Activated naive CD4-positive, alpha-beta T cell treated with anti-CD3 and anti-CD28 coated beads, Interleukin-2, amount 10 ng/mL, durations not matched to agents 7 days and 5 days (primary cell): Measurements from ENCODE around the gene TSPAN12.

Experiments
- CTCF ChIA-PET: fragments of 350-600 bp; sonication (Branson Sonifier 250); formaldehyde crosslinking; loops from one replicate; lab custom pipeline; 2021; ENCODE audit warnings: antibody characterized with exemption; lab: Charles Lee
- DNase-seq: peaks from one replicate; pipeline ENCODE4 v3.0.0-alpha.2; 2020
- H3K27ac Mint-ChIP-seq: one replicate; pipeline ENCODE4 v1.8.0; 2021; ENCODE audit warnings: mild to moderate bottlenecking, moderate library complexity, mixed read lengths
- H3K27me3 Mint-ChIP-seq: one replicate; pipeline ENCODE4 v1.8.0; 2021; ENCODE audit warnings: mild to moderate bottlenecking, mixed read lengths
- H3K36me3 Mint-ChIP-seq: one replicate; pipeline ENCODE4 v1.8.0; 2021; ENCODE audit warnings: mixed read lengths
- H3K4me1 Mint-ChIP-seq: one replicate; pipeline ENCODE4 v1.8.0; 2021; ENCODE audit warnings: mixed read lengths
- H3K4me3 Mint-ChIP-seq: one replicate; pipeline ENCODE4 v1.8.0; 2021; ENCODE audit warnings: mild to moderate bottlenecking, moderate library complexity, mixed read lengths
- H3K9me3 Mint-ChIP-seq: one replicate; pipeline ENCODE4 v1.8.0; 2021; ENCODE audit warnings: mixed read lengths

TSPAN12 gene

DNA sequence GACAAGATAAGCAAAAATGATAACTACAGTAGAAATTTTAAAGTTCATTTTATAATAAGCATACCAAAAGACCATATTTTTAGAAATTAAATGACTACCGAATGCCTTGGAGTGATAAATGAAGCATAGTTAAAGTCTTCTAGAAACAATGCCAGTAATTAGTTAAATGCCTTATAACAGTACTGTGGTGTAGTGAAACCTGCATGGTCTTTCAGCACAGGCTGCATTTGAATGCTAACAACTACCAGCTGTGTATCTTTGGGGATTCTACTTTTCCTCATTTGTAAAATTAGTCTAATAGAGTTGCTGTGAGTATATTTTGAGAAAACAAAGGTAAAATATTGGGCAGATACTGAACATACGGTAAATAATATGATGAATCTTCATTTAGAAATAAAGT lies 25.1 kb downstream of the TSPAN12 start:
- CTCF ChIA-PET = interaction anchor here (1.3 kb wide), 1 partner anchor 10 kb away, joined by 3 read pairs; no protein-coding TSS in a partner anchor
- no peaks in the 10 kb centered on the region for H3K27me3 Mint-ChIP-seq
- no peaks in the 10 kb centered on the region for H3K9me3 Mint-ChIP-seq
- H3K27ac Mint-ChIP-seq = no peak overlapping the region
- no peaks in the 10 kb centered on the region for H3K4me1 Mint-ChIP-seq
- no peaks in the 10 kb centered on the region for H3K36me3 Mint-ChIP-seq
- no peak for DNase-seq
- no peak overlapping the region for H3K4me3 Mint-ChIP-seq

DNA sequence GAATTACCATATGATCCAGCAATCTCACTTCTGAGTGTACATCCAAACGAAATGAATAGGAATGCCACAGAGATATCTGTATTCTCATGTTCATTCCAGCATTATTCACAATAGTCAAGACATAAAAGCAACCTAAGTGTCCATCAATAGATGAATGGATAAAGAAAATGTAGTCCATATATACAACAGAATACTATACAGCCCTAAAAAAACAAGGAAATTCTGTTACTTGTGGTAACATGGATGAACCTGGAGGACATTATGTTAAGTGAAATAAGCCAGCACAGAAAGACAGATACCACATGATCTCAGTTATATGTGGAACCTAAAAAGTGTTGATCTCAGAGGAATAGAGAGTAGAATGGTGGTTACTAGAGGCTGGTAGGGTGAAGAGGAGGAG lies 26.7 kb downstream of the TSPAN12 start:
- Mint-ChIP-seq H3K36me3 (no peaks in the 10 kb centered on the region), H3K27me3 (no peaks in the 10 kb centered on the region), H3K4me1 (no peaks in the 10 kb centered on the region), H3K27ac (no peak overlapping the region), H3K9me3 (no peaks in the 10 kb centered on the region), H3K4me3 (no peak overlapping the region)
- DNase-seq = no peak
- CTCF ChIA-PET = no interaction called here

DNA sequence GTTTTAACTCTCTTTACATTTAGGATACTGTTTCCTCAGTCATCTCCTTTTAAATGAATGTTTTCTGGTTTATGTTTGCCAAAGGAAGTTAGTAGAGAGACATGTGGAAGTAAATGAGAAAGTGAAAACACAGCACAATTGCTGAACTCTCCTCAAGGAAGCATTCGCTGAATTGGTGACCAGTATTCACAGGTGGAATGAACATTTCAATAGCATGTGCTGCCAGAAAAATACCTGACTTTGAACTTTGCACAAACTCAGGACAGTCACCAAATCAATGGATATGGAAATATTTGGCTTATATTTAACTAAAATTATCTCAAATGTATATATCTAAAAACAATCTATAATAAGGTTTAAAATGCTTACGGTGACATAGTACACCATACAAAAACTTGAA lies 28.5 kb downstream of the TSPAN12 start:
- Mint-ChIP-seq H3K36me3 (no peaks in the 10 kb centered on the region), H3K4me1 (no peaks in the 10 kb centered on the region), H3K27me3 (no peaks in the 10 kb centered on the region), H3K9me3 (no peaks in the 10 kb centered on the region), H3K4me3 (no peak overlapping the region), H3K27ac (no peak overlapping the region)
- CTCF ChIA-PET = no interaction called here
- DNase-seq = no peak

DNA sequence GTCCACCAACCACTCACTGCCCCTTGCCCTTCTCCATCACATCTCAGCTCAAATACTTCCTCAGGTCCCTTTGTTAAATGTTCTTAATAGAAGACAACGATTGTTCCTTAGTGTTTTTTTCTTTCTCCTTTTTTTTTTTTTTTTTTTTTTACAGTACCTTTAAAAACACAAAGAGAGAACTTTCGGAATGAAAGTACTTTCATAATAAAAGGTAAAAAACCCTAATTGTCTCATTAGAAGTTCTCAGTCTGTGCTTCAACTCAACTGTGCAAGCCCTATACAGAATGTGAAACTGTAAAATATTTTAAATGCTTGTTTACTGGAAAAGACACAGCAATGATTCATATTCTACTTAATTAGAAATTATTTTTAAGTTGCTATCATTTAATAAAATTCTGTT lies 29.4 kb downstream of the TSPAN12 start:
- Mint-ChIP-seq H3K9me3 (no peaks in the 10 kb centered on the region), H3K4me3 (no peak overlapping the region), H3K27ac (no peak overlapping the region), H3K36me3 (no peaks in the 10 kb centered on the region), H3K4me1 (no peaks in the 10 kb centered on the region), H3K27me3 (no peaks in the 10 kb centered on the region)
- CTCF ChIA-PET = interaction anchor here (0.8 kb wide), 1 partner anchor 36 kb away, joined by 4 read pairs; no protein-coding TSS in a partner anchor
- no peak for DNase-seq

DNA sequence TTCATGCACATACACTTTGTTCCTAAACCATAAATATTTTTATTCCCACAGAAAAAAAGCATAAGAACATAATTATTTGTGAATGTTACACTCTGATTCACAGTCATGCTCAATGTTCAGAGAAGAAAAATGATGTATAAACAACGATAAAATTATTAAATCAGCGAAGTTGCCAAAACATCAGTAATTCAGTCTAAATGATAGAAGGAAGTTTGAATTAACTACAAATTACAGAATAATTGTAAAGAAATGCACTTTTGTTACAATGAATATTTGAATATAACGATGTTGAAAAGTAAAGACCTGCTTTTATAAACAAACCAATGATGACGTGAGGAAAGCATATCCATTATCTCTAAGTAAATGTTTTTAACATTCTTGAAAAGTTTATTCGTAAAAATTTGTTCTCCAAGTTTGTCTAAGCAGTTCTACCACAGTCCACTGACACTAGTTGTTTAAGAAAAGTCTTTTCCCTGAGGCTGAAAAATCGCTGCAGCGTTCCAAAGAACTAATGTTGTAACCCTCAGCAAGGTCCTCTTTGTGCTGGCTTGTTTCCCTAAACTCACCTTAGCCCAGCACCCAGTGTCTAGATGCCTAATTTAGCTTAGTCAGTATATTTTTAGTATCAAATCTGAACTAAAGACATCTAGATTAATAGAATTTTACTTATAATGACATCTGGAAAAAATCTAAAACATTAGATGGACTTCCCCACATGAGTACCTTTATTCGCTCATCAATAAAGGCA lies 30.4 kb downstream of the TSPAN12 start:
- DNase-seq = no peak
- H3K36me3 Mint-ChIP-seq = no peaks in the 10 kb centered on the region
- H3K27ac Mint-ChIP-seq = no peak overlapping the region
- no peaks in the 10 kb centered on the region for H3K4me1 Mint-ChIP-seq
- CTCF ChIA-PET = no interaction called here
- H3K27me3 Mint-ChIP-seq = no peaks in the 10 kb centered on the region
- no peaks in the 10 kb centered on the region for H3K9me3 Mint-ChIP-seq
- no peak overlapping the region for H3K4me3 Mint-ChIP-seq

DNA sequence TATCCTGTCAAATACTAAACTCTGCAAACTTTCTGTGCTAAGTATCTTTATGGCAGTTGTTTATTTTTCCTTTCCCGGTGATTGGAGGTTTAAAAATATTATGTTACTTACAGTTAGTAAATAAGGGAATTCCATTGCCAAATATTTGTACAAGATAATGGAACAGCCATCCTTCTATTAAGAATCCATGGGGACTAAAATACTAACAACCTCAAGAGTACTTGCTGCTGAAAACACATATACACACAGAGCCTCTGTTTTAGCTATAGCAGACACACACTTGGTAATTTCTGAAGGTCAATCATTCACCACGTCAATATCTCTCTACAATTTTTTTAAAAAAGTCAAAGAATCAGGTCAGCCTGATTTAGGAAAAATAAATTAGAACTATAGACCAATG lies 32.4 kb downstream of the TSPAN12 start:
- no peaks in the 10 kb centered on the region for H3K27me3 Mint-ChIP-seq
- no peaks in the 10 kb centered on the region for H3K9me3 Mint-ChIP-seq
- CTCF ChIA-PET = interaction anchor here (1.2 kb wide), 1 partner anchor 19 kb away, joined by 4 read pairs; no protein-coding TSS in a partner anchor
- H3K27ac Mint-ChIP-seq = no peak overlapping the region
- DNase-seq = no peak
- H3K36me3 Mint-ChIP-seq = no peaks in the 10 kb centered on the region
- H3K4me3 Mint-ChIP-seq = no peak overlapping the region
- no peaks in the 10 kb centered on the region for H3K4me1 Mint-ChIP-seq

DNA sequence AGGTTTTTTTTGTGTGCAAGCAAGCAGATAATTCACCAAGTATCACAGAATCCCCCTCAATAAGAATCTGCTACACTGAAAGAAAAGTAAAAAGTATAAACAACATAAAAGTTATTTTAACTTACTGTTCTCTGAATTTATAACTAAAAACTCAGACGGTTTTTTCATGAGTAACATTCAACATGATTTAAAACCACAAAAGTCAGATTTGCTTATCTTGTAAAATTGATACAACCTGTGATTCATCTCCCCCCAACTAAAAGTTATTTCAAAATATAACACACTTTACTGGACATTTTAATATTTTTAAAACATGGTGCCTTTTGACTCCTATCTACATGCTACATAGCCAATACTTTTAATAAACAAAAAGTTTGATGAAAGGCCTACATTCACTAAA lies 32.8 kb downstream of the TSPAN12 start:
- DNase-seq = no peak
- CTCF ChIA-PET = interaction anchor here (1.2 kb wide), 1 partner anchor 19 kb away, joined by 4 read pairs; no protein-coding TSS in a partner anchor
- no peaks in the 10 kb centered on the region for H3K36me3 Mint-ChIP-seq

DNA sequence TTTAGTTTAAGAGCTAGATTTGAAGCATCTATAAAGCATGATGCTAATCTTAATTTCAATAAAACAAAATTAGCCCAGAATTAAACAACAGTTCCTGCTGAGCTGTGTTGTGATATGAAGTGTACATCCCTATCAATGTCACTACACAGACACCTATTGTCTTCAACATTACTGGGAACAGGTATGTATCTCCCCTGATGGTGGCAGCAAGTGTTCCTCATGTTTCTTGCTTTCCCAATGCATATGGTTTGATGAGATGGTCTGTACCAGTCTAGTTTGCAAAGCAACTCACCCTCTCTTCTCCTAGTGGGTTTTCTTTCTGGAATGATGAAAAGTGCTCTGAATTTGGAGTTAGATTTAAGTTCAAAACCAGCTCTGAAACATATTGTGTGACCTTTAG lies 38.1 kb downstream of the TSPAN12 start:
- H3K27me3 Mint-ChIP-seq = peaks cover 4% of the 10 kb centered on the region
- no peak for DNase-seq
- no peak overlapping the region for H3K4me3 Mint-ChIP-seq
- H3K27ac Mint-ChIP-seq = no peak overlapping the region
- CTCF ChIA-PET = no interaction called here
- H3K9me3 Mint-ChIP-seq = no peaks in the 10 kb centered on the region
- H3K4me1 Mint-ChIP-seq = no peaks in the 10 kb centered on the region
- no peaks in the 10 kb centered on the region for H3K36me3 Mint-ChIP-seq

More for the DNA sequence above, 32.8 kb downstream of the TSPAN12 start:
- no peak overlapping the region for H3K4me3 Mint-ChIP-seq
- no peaks in the 10 kb centered on the region for H3K4me1 Mint-ChIP-seq
- no peak overlapping the region for H3K27ac Mint-ChIP-seq
- H3K27me3 Mint-ChIP-seq = no peaks in the 10 kb centered on the region
- no peaks in the 10 kb centered on the region for H3K9me3 Mint-ChIP-seq

DNA sequence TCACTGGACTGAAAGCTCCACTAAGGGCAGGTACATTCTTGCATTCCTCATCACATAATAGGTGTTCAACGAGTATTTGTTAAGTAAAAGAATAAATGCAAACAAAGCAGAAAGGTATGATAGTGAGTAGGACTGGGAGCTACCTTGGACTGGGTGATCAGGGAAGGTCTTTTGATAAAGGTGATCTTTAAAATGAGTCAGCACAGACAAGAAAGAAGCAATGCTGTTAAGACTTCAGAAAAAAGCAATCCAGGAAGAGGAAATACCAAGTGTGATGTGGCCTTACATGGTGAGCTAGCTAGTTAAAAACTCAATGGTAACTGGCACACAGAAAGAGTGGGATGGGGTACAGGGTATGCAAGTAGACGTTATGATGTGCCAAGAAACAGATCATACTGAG lies 40.1 kb downstream of the TSPAN12 start:
- Mint-ChIP-seq H3K27ac (no peak overlapping the region), H3K4me1 (no peaks in the 10 kb centered on the region), H3K9me3 (no peaks in the 10 kb centered on the region), H3K4me3 (no peak overlapping the region), H3K36me3 (no peaks in the 10 kb centered on the region), H3K27me3 (peaks cover 4% of the 10 kb centered on the region)
- DNase-seq = no peak
- CTCF ChIA-PET = interaction anchor here (1.2 kb wide), 1 partner anchor 25 kb away, joined by 4 read pairs; no protein-coding TSS in a partner anchor

DNA sequence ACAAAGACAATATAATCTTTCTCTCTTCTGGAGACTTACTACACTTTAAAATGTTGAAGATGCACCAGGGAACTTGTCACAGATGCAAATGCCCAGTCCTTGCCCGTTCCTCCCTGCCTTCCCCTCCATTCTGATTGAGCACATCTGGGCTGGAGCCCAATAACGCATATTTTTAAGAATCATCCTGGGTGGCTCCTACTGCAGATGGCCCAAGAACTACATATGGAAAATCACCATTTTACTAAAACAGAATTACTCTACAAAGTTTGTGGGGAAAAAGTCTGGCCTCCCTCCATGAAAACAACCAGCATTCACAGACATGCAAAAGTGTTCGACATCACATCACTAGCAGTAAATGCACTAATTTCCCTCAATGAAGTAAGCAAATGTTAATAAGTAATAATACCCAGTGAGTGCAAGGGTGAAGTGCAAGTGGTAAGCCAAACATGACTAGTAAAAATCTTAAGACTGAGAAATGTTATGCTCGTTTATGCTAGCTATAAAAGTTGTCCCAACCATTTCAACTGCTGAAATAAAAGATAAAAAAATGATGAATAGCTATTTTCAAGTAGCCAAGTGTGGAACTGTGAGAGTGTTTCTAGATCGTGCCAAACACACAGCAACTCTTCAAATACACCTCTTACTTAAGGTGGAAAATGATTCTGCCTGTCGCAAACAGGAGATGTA lies 43.5 kb downstream of the TSPAN12 start:
- Mint-ChIP-seq H3K36me3 (no peaks in the 10 kb centered on the region), H3K9me3 (no peaks in the 10 kb centered on the region), H3K4me1 (no peaks in the 10 kb centered on the region), H3K4me3 (no peak overlapping the region), H3K27ac (no peak overlapping the region), H3K27me3 (peaks cover 4% of the 10 kb centered on the region)
- no peak for DNase-seq
- CTCF ChIA-PET = no interaction called here

DNA sequence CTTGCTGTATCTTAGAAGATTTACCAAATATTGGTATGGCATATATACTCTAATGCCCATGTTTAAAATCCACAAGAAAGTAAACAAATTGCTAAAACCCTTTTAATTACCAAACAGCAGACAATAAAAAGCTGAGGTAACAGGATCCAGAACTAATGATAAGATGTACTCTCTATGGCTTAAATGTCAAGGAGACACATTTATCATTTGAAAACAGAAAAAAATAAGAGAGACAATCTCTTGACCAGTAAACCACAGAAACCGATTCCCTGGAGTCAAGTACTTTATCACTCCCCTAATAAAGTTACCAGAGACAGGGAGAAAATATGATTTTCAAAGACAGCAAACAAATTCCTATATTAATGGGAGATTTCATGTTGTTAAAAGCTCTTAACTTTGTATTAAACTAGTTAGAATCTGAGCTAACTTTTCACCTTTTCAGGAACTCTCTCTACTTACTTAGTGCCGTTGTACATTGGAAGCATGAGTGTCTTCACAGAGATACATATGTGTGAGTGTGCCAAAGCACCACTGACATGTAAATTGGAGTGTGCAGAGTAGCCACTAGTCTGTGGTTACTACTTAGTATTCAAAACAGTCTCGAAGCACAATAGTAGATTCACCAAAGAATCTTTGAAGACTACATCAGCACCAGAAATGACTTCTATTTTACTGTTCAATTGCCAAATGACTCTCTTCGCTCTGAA lies 44.2 kb downstream of the TSPAN12 start:
- CTCF ChIA-PET = no interaction called here
- no peak overlapping the region for H3K27ac Mint-ChIP-seq
- no peak overlapping the region for H3K4me3 Mint-ChIP-seq
- peaks cover 4% of the 10 kb centered on the region for H3K27me3 Mint-ChIP-seq
- H3K4me1 Mint-ChIP-seq = no peaks in the 10 kb centered on the region
- H3K36me3 Mint-ChIP-seq = no peaks in the 10 kb centered on the region
- H3K9me3 Mint-ChIP-seq = no peaks in the 10 kb centered on the region
- no peak for DNase-seq

DNA sequence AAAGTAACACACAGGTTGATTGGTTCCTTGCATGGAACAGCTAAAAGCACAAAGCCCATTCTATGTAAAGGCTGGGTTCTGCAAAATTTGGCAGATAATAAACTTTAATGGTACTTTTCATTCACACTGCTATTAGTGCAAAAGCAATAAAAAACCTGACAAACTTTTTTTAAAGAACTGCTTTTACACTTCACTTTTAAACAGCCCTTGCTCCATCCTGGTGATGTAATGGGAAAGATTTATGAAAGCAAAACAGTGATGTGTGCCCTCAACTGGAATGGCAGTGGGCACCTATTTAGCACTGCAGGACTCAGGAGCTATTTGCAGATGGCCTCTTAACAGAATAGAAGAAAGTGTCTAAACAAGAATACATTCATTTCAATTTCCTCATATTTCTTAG lies 44.9 kb downstream of the TSPAN12 start:
- Mint-ChIP-seq H3K4me1 (no peaks in the 10 kb centered on the region), H3K4me3 (no peak overlapping the region), H3K27ac (no peak overlapping the region), H3K27me3 (peaks cover 4% of the 10 kb centered on the region), H3K36me3 (no peaks in the 10 kb centered on the region), H3K9me3 (no peaks in the 10 kb centered on the region)
- DNase-seq = no peak
- CTCF ChIA-PET = no interaction called here

DNA sequence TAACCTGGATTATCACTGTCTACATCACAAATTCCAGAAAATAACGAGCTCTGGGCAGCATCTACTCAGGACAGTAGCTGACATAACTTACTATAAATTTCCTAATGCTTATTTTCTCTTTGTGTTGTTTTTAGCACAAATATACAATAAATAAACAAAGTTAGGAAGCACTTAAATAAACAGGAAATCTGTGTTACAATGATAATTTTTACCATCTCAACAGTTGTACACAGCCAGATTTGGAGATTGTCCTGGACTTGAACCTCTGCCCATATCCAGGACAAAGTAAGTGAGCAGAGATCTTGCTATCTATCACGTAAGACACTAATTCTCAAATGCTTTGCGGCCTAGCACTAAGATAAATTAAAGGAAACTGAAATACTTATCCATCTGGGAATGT lies 48.7 kb downstream of the TSPAN12 start:
- CTCF ChIA-PET = interaction anchor here (0.9 kb wide), 1 partner anchor 17 kb away, joined by 3 read pairs; no protein-coding TSS in a partner anchor
- Mint-ChIP-seq H3K36me3 (no peaks in the 10 kb centered on the region), H3K4me1 (no peaks in the 10 kb centered on the region), H3K27ac (no peak overlapping the region), H3K9me3 (no peaks in the 10 kb centered on the region), H3K27me3 (no peaks in the 10 kb centered on the region), H3K4me3 (no peak overlapping the region)
- no peak for DNase-seq

DNA sequence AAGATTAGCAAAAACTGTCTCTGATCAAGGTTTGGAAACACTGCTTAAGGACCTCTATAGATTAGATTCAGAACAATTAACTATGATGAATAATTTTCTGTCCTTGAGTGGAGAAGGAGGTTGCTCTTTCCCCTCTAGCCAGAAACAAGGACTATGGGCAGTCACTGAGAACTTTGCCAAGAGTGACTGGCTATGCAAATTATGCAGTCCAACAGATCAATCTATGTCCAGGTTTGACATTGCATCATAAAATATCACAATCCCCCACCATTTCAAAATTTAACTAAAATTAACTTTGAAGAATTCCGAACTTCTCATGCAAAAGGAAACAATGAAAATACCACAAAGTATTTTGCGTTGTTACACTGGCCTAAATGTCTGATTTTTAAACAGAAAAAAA lies 50.6 kb downstream of the TSPAN12 start:
- Mint-ChIP-seq H3K27me3 (no peaks in the 10 kb centered on the region), H3K9me3 (no peaks in the 10 kb centered on the region), H3K36me3 (no peaks in the 10 kb centered on the region), H3K27ac (no peak overlapping the region), H3K4me3 (no peak overlapping the region), H3K4me1 (no peaks in the 10 kb centered on the region)
- CTCF ChIA-PET = interaction anchor here (1.0 to 2.3 kb wide), 7 partner anchors 10 to 324 kb away, joined by 3 to 12 read pairs (median 5); no protein-coding TSS in a partner anchor
- DNase-seq = no peak
